ENCODE results near the gene WDR26.
"Not testable (repeated sequence)": the region's sequence is repeated elsewhere in the genome, so short reads cannot be mapped to it uniquely, and the experiment has no call there.

DNA sequence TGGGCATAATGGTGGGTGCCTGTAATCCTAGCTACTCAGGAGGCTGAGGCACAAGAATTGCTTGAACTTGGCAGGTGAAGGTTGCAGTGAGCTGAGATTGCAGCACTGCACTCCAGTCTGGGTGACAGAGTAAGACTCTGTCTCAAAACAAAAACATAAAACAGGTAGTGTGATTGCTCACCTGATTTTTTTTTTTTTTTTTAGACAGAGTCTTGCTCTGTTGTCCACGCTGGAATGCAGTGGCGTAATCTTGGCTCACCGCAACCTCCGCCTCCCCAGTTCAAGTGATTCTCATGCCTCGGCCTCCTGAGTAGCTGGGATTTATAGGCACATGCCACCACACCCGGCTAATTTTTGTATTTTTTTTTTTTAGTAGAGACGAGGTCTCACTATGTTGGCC is 48.6 kb upstream of the WDR26 start:
- TF ChIP-seq YY1 (IDR thresholded peaks at IDR 0.05; ENCODE audit: insufficient read depth, insufficient read length); SUZ12 (IDR thresholded peaks at IDR 0.05; ENCODE audit: extremely low read depth, insufficient read depth, insufficient read length): not testable (repeated sequence)

Measured in NT2/D1 (cell line).